ENCODE data around the gene ALOX5AP.

The ALOX5AP gene

DNA sequence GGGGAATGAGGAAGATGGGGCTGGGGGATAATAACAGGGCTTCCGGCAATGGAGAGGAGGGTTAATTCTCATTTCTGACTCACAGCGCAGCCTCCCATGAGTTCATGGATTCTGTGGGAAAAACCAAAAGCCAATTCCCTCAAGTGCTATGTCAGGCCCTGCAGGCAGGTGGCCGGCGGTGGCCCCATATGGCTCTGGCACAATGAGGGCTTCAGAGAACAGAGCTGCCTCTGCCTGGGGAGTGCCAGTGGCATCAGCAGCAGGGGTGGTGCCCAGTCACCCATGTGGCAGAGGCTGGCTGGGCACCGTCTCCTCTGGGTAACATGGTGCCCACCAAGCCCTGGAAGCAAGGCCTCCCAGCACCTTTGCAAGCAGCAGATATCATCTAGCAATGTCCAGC lies 69.1 kb downstream of the ALOX5AP start:
- TF ChIP-seq, protein P1, sequence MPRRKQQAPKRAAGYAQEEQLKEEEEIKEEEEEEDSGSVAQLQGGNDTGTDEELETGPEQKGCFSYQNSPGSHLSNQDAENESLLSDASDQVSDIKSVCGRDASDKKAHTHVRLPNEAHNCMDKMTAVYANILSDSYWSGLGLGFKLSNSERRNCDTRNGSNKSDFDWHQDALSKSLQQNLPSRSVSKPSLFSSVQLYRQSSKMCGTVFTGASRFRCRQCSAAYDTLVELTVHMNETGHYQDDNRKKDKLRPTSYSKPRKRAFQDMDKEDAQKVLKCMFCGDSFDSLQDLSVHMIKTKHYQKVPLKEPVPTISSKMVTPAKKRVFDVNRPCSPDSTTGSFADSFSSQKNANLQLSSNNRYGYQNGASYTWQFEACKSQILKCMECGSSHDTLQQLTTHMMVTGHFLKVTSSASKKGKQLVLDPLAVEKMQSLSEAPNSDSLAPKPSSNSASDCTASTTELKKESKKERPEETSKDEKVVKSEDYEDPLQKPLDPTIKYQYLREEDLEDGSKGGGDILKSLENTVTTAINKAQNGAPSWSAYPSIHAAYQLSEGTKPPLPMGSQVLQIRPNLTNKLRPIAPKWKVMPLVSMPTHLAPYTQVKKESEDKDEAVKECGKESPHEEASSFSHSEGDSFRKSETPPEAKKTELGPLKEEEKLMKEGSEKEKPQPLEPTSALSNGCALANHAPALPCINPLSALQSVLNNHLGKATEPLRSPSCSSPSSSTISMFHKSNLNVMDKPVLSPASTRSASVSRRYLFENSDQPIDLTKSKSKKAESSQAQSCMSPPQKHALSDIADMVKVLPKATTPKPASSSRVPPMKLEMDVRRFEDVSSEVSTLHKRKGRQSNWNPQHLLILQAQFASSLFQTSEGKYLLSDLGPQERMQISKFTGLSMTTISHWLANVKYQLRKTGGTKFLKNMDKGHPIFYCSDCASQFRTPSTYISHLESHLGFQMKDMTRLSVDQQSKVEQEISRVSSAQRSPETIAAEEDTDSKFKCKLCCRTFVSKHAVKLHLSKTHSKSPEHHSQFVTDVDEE (CRISPR knock-in tag; IDR thresholded peaks at IDR 0.05), result no peak
- TF ChIP-seq ZNF70 (CRISPR knock-in tag; IDR thresholded peaks at IDR 0.05), result no peak
- no peak for TF ChIP-seq ZC3H10 (CRISPR knock-in tag; IDR thresholded peaks at IDR 0.05)
- no peak for TF ChIP-seq RARB (CRISPR knock-in tag; IDR thresholded peaks at IDR 0.05)
- no peak for TF ChIP-seq ZNF8 (CRISPR knock-in tag; IDR thresholded peaks at IDR 0.05)
- TF ChIP-seq, protein P2, sequence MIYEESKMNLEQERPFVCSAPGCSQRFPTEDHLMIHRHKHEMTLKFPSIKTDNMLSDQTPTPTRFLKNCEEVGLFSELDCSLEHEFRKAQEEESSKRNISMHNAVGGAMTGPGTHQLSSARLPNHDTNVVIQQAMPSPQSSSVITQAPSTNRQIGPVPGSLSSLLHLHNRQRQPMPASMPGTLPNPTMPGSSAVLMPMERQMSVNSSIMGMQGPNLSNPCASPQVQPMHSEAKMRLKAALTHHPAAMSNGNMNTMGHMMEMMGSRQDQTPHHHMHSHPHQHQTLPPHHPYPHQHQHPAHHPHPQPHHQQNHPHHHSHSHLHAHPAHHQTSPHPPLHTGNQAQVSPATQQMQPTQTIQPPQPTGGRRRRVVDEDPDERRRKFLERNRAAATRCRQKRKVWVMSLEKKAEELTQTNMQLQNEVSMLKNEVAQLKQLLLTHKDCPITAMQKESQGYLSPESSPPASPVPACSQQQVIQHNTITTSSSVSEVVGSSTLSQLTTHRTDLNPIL (CRISPR knock-in tag; IDR thresholded peaks at IDR 0.05; ENCODE audit: low read depth), result no peak
- no peak for TF ChIP-seq GLIS3 (CRISPR knock-in tag; IDR thresholded peaks at IDR 0.05)
- TF ChIP-seq SNAI2 (CRISPR knock-in tag; IDR thresholded peaks at IDR 0.05), result no peak
- no peak for TF ChIP-seq TCF4 (CRISPR knock-in tag; IDR thresholded peaks at IDR 0.05; ENCODE audit: borderline replicate concordance)
- TF ChIP-seq OSR1 (CRISPR knock-in tag; IDR thresholded peaks at IDR 0.05), result no peak
- TF ChIP-seq, protein P3, sequence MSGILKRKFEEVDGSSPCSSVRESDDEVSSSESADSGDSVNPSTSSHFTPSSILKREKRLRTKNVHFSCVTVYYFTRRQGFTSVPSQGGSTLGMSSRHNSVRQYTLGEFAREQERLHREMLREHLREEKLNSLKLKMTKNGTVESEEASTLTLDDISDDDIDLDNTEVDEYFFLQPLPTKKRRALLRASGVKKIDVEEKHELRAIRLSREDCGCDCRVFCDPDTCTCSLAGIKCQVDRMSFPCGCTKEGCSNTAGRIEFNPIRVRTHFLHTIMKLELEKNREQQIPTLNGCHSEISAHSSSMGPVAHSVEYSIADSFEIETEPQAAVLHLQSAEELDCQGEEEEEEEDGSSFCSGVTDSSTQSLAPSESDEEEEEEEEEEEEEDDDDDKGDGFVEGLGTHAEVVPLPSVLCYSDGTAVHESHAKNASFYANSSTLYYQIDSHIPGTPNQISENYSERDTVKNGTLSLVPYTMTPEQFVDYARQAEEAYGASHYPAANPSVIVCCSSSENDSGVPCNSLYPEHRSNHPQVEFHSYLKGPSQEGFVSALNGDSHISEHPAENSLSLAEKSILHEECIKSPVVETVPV (CRISPR knock-in tag; IDR thresholded peaks at IDR 0.05), result no peak
- TF ChIP-seq ZFP3 (CRISPR knock-in tag; IDR thresholded peaks at IDR 0.05), result no peak
- TF ChIP-seq, protein P4, sequence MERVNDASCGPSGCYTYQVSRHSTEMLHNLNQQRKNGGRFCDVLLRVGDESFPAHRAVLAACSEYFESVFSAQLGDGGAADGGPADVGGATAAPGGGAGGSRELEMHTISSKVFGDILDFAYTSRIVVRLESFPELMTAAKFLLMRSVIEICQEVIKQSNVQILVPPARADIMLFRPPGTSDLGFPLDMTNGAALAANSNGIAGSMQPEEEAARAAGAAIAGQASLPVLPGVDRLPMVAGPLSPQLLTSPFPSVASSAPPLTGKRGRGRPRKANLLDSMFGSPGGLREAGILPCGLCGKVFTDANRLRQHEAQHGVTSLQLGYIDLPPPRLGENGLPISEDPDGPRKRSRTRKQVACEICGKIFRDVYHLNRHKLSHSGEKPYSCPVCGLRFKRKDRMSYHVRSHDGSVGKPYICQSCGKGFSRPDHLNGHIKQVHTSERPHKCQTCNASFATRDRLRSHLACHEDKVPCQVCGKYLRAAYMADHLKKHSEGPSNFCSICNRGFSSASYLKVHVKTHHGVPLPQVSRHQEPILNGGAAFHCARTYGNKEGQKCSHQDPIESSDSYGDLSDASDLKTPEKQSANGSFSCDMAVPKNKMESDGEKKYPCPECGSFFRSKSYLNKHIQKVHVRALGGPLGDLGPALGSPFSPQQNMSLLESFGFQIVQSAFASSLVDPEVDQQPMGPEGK (CRISPR knock-in tag; IDR thresholded peaks at IDR 0.05; ENCODE audit: borderline replicate concordance), result no peak
- TF ChIP-seq ZFP30 (CRISPR knock-in tag; IDR thresholded peaks at IDR 0.05), result no peak
- no peak for TF ChIP-seq ARNTL (CRISPR knock-in tag; IDR thresholded peaks at IDR 0.05; ENCODE audit: borderline replicate concordance, low read depth)
- TF ChIP-seq ESRRG (CRISPR knock-in tag; IDR thresholded peaks at IDR 0.05), result no peak
- TF ChIP-seq BACH2 (CRISPR knock-in tag; IDR thresholded peaks at IDR 0.05; ENCODE audit: borderline replicate concordance), result no peak
- no peak for TF ChIP-seq TOX (CRISPR knock-in tag; IDR thresholded peaks at IDR 0.05; ENCODE audit: borderline replicate concordance)
- no peak for TF ChIP-seq ISL1 (CRISPR knock-in tag; IDR thresholded peaks at IDR 0.05)
- no peak for TF ChIP-seq ZNF565 (CRISPR knock-in tag; conservative IDR thresholded peaks at IDR 0.05; ENCODE audit: low read depth)
- no peak for ATAC-seq

DNA sequence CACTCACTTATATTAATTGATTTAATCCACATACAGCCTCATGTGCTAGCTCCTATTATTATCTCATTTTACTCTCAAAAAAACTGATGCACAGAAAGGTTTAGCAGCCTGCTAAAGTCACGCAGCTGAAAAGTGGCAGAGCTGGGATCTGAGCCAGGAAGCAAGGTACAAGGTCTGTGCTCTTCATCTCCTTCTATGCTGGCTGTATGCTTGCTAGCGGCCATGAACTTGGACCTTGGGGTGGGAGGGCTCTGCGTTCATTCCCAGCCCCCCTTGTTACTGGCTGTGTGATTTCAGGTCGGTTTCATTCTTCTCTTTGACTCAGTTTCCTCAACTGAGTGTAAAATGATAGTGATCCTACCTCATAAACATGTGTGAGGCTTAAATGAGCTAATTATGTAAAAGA lies 69.8 kb downstream of the ALOX5AP start:
- no peak for ATAC-seq
- TF ChIP-seq BACH2 (CRISPR knock-in tag; IDR thresholded peaks at IDR 0.05; ENCODE audit: borderline replicate concordance) (no peak), TOX (CRISPR knock-in tag; IDR thresholded peaks at IDR 0.05; ENCODE audit: borderline replicate concordance) (no peak), ZNF70 (CRISPR knock-in tag; IDR thresholded peaks at IDR 0.05) (no peak), ZFP30 (CRISPR knock-in tag; IDR thresholded peaks at IDR 0.05) (no peak), ZNF8 (CRISPR knock-in tag; IDR thresholded peaks at IDR 0.05) (no peak), ZFP3 (CRISPR knock-in tag; IDR thresholded peaks at IDR 0.05) (no peak), CSDC2 (CRISPR knock-in tag; IDR thresholded peaks at IDR 0.05) (no peak), ZC3H10 (CRISPR knock-in tag; IDR thresholded peaks at IDR 0.05) (no peak), RARB (CRISPR knock-in tag; IDR thresholded peaks at IDR 0.05) (no peak), ZNF565 (CRISPR knock-in tag; conservative IDR thresholded peaks at IDR 0.05; ENCODE audit: low read depth) (no peak), PPARA (CRISPR knock-in tag; IDR thresholded peaks at IDR 0.05; ENCODE audit: borderline replicate concordance) (no peak), ARNTL (CRISPR knock-in tag; IDR thresholded peaks at IDR 0.05; ENCODE audit: borderline replicate concordance, low read depth) (no peak), GLIS3 (CRISPR knock-in tag; IDR thresholded peaks at IDR 0.05) (no peak), OSR1 (CRISPR knock-in tag; IDR thresholded peaks at IDR 0.05) (no peak), ESRRG (CRISPR knock-in tag; IDR thresholded peaks at IDR 0.05) (no peak), ISL1 (CRISPR knock-in tag; IDR thresholded peaks at IDR 0.05) (no peak)
- TF ChIP-seq, protein P2 (CRISPR knock-in tag; IDR thresholded peaks at IDR 0.05; ENCODE audit: low read depth), result no peak
- TF ChIP-seq, protein P4 (CRISPR knock-in tag; IDR thresholded peaks at IDR 0.05; ENCODE audit: borderline replicate concordance), result no peak
- TF ChIP-seq, protein P1 (CRISPR knock-in tag; IDR thresholded peaks at IDR 0.05), result no peak
- TF ChIP-seq, protein P5, sequence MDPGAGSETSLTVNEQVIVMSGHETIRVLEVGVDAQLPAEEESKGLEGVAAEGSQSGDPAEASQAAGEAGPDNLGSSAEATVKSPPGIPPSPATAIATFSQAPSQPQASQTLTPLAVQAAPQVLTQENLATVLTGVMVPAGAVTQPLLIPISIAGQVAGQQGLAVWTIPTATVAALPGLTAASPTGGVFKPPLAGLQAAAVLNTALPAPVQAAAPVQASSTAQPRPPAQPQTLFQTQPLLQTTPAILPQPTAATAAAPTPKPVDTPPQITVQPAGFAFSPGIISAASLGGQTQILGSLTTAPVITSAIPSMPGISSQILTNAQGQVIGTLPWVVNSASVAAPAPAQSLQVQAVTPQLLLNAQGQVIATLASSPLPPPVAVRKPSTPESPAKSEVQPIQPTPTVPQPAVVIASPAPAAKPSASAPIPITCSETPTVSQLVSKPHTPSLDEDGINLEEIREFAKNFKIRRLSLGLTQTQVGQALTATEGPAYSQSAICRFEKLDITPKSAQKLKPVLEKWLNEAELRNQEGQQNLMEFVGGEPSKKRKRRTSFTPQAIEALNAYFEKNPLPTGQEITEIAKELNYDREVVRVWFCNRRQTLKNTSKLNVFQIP (CRISPR knock-in tag; IDR thresholded peaks at IDR 0.05; ENCODE audit: borderline replicate concordance, low read depth), result no peak

All from SK-N-SH treated with all-trans-retinoic acid at 6 μM for 48 hours (cell line).